KMS-11 (cell line): ENCODE data around the gene PGAP2.

Experiments used
- H2AFZ ChIP-seq: fragments of 200-600 bp; sonication (generic); 2 replicates; pipeline ENCODE4 v1.6.1; 2016; ENCODE audit warnings: antibody characterized with exemption, mixed run types, low read depth
- H3K27ac ChIP-seq: fragments of 200-600 bp; sonication (generic); 2 replicates; pipeline ENCODE4 v1.6.1; 2016; ENCODE audit warnings: mild to moderate bottlenecking, mixed run types
- H3K27me3 ChIP-seq: fragments of 200-600 bp; sonication (generic); 2 replicates; pipeline ENCODE4 v1.6.1; 2017; ENCODE audit warnings: mild to moderate bottlenecking, low read depth, mixed run types, moderate library complexity; ENCODE audit not compliant: insufficient read depth
- H3K36me3 ChIP-seq: fragments of 200-600 bp; sonication (generic); 2 replicates; pipeline ENCODE4 v1.6.1; 2017; ENCODE audit warnings: mild to moderate bottlenecking, mixed run types; ENCODE audit not compliant: insufficient read depth
- H3K4me1 ChIP-seq: fragments of 200-600 bp; sonication (generic); 2 replicates; pipeline ENCODE4 v1.6.1; 2016; ENCODE audit warnings: mild to moderate bottlenecking, low read depth, mixed run types; ENCODE audit not compliant: poor library complexity, severe bottlenecking
- H3K4me2 ChIP-seq: fragments of 200-600 bp; sonication (generic); 2 replicates; pipeline ENCODE4 v1.7.0; 2016; ENCODE audit warnings: mild to moderate bottlenecking, mixed run types
- H3K4me3 ChIP-seq: fragments of 200-600 bp; sonication (generic); IDR thresholded peaks from 2 replicates; pipeline ENCODE4 v1.6.1; 2017; ENCODE audit warnings: low read depth, low read length, mixed read lengths; ENCODE audit not compliant: insufficient read depth
- H3K79me2 ChIP-seq: fragments of 200-600 bp; sonication (generic); 2 replicates; pipeline ENCODE4 v1.6.1; 2016; ENCODE audit warnings: low read depth, mixed run types; ENCODE audit not compliant: insufficient read depth
- H3K9ac ChIP-seq: fragments of 200-600 bp; sonication (generic); 2 replicates; pipeline ENCODE4 v1.6.1; 2016; ENCODE audit warnings: mild to moderate bottlenecking, mixed run types
- H4K20me1 ChIP-seq: fragments of 200-600 bp; sonication (generic); 2 replicates; pipeline ENCODE4 v1.6.1; 2016; ENCODE audit warnings: mild to moderate bottlenecking, mixed run types; ENCODE audit not compliant: insufficient read depth
- TF ChIP-seq, protein P1 (sequence below): fragments of 200-600 bp; sonication (generic); conservative IDR thresholded peaks from 2 replicates; pipeline ENCODE4 v1.6.1; 2017; ENCODE audit warnings: low read depth, mild to moderate bottlenecking, antibody characterized with exemption, low read length, moderate library complexity, mixed read lengths

PGAP2 gene

DNA sequence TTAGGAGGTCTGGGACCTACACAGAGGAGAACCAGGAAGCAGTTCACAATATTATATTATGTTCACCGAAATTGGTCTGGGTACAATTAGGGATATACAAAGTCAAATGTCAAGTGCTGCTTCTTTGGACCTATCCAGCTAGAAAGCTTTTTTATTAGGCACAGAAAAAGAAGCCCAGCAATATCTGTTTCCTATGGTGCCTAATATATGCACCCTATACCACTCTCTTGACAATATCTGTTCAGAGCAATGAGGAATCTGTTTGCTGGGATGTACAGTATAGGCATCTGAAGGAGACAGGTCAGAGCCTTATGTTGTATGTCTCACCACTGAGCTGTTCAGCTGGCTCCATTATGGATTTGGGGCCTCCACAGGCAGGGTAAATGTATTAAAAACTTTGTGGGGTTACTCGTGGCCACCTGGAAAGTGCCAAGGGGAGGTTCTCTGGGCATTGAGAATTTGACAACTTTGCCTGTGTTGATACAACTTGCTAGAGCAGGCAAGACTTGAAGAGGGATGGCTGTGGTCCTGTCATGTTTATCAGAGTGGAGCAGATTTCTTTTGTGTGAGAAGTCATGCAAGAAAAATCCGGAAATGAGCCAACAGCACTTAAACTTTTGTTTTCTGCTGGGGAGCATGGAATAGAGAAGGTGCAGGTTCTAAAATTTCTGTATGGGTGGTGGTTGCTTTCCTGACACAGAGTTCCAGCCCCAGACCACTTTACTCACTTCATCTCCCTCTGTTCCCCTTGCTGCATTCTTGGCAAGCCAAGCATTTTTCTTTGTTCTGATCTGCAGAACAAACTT is 57.2 kb downstream of the PGAP2 start:
- TF ChIP-seq, protein P1, sequence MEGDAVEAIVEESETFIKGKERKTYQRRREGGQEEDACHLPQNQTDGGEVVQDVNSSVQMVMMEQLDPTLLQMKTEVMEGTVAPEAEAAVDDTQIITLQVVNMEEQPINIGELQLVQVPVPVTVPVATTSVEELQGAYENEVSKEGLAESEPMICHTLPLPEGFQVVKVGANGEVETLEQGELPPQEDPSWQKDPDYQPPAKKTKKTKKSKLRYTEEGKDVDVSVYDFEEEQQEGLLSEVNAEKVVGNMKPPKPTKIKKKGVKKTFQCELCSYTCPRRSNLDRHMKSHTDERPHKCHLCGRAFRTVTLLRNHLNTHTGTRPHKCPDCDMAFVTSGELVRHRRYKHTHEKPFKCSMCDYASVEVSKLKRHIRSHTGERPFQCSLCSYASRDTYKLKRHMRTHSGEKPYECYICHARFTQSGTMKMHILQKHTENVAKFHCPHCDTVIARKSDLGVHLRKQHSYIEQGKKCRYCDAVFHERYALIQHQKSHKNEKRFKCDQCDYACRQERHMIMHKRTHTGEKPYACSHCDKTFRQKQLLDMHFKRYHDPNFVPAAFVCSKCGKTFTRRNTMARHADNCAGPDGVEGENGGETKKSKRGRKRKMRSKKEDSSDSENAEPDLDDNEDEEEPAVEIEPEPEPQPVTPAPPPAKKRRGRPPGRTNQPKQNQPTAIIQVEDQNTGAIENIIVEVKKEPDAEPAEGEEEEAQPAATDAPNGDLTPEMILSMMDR: no peak
- H3K4me2 ChIP-seq: peak overlapping the region; percentile 53
- no peaks in the 10 kb centered on the region for H4K20me1 ChIP-seq
- H2AFZ ChIP-seq: no peak overlapping the region
- no peak overlapping the region for H3K4me3 ChIP-seq
- peaks cover 80% of the 10 kb centered on the region for H3K79me2 ChIP-seq
- peak overlapping the region; percentile 56; the same call in 1 of the 2 replicates for H3K27ac ChIP-seq
- no peaks in the 10 kb centered on the region for H3K27me3 ChIP-seq
- peaks cover 92% of the 10 kb centered on the region for H3K4me1 ChIP-seq
- no peak overlapping the region for H3K9ac ChIP-seq
- no peaks in the 10 kb centered on the region for H3K36me3 ChIP-seq

DNA sequence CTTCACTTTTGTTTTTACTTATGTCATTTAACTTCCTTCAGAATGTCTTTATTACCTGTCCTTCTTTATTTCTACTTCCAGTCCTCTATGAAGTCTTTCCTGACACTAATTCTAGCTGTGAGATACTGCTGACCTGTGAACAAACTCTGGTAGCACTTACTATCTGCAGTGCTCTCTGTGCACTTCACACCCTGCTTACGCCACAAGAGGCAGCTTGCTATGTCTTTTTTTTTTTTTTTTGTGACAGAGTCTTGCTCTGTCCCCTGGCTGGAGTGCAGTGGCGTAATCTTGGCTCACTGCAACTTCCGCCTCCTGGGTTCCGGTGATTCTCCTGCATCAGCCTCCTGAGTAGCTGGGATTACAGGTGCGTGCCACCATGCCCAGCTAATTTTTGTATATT is 57.8 kb downstream of the PGAP2 start:
- TF ChIP-seq, protein P1: no peak
- Histone ChIP-seq H2AFZ (no peak overlapping the region), H3K79me2 (peaks cover 75% of the 10 kb centered on the region), H4K20me1 (no peaks in the 10 kb centered on the region), H3K4me1 (peaks cover 92% of the 10 kb centered on the region), H3K4me2 (peak overlapping the region; percentile 53), H3K36me3 (no peaks in the 10 kb centered on the region), H3K9ac (no peak overlapping the region), H3K27ac (peak overlapping the region; percentile 56; the same call in 1 of the 2 replicates), H3K4me3 (no peak overlapping the region), H3K27me3 (no peaks in the 10 kb centered on the region)

DNA sequence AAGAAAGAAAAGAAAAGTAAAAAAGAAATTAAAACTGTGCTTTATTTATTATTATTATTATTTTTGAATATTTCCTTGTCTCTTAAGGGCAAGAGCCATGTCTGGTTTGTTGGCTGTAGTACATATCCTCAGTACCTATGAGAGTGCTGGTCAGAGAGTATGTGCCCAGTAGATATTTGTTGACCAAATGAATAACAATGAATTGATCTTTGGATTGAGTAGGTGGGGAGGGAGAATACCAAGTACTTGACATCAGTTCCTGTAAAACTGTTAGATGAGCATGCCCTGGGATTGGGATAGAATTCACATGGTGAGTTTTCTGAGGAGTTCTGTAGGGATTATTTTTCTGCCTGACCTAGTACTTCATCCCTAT is 58.5 kb downstream of the PGAP2 start:
- Histone ChIP-seq H3K79me2 (peaks cover 69% of the 10 kb centered on the region), H3K27me3 (no peaks in the 10 kb centered on the region), H3K4me1 (peaks cover 92% of the 10 kb centered on the region), H3K4me2 (peak overlapping the region; percentile 53), H3K27ac (peak overlapping the region; percentile 56), H2AFZ (no peak overlapping the region), H3K4me3 (no peak overlapping the region), H3K36me3 (no peaks in the 10 kb centered on the region), H4K20me1 (no peaks in the 10 kb centered on the region), H3K9ac (no peak overlapping the region)
- TF ChIP-seq, protein P1: no peak

DNA sequence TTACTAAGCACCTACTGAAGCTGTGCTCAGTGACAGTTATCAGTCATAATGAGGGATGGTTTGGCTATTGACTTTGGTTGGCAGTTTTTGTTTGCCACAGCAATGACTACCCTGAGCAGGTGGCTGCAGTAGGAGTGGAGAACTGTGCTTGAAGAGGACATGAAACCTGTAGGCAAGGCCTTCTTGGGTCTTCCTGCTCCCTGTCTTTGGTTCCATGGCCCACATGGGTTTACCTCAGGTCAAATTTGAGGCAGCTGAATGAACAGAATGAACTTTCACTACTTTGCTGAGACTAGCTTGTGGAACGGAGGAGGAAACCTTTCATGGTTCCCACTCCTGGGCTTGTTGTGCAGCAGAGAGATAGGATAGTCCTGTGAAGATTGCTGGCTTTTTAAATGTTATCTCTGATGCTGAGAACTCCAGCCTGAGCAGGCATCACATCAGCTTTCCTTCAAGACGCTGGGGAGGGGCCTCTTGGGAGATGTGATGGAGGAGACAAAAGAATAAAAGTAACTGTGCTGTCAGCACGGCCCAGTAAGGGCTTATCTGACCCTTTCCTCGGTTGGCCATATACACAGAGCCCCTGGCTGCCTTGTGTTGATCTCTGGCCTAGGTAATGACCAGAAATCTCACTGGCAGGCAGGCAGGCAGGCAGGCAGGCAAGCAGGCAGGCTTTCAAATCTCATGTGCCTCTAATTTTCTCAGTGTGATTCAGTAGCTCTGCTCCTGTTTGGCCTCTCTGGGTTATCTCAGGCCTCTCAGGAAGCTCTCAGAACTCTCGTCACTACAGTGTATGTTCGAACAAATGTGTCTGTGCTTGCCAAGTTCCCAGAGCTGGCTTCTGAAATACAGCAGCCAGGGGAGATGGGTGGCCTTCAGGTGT is 59.1 kb downstream of the PGAP2 start:
- Histone ChIP-seq H3K4me2 (peak overlapping the region; percentile 53), H3K9ac (no peak overlapping the region), H2AFZ (no peak overlapping the region), H3K27me3 (no peaks in the 10 kb centered on the region), H4K20me1 (no peaks in the 10 kb centered on the region), H3K79me2 (peaks cover 68% of the 10 kb centered on the region), H3K36me3 (no peaks in the 10 kb centered on the region), H3K27ac (peak overlapping the region; percentile 56), H3K4me1 (peaks cover 90% of the 10 kb centered on the region), H3K4me3 (no peak overlapping the region)
- TF ChIP-seq, protein P1: no peak
